ENCODE data around the gene S100P. TPM values are rescaled to one million over a fixed set of nuclear protein-coding genes. Genes with fewer than 3 reads are reported as not detected.

The S100P gene
- total RNA-seq, 4 donors from 2014 or later: not detected

GRCh38 chr4:6727081-6727942 is 33.6 kb downstream of the S100P start:
- H3K9me3 ChIP-seq: no peaks in the 10 kb centered on the region
- H3K4me1 ChIP-seq: peaks cover 0 to 64% (median 21%) of the 10 kb centered on the region in 4 donors
- no peaks in the 10 kb centered on the region for H3K27me3 ChIP-seq
- WGBS, 2 donors: 28 to 48% methylated on average over 22 to 29 of the region's 31 CpGs
- TF ChIP-seq, protein P1, sequence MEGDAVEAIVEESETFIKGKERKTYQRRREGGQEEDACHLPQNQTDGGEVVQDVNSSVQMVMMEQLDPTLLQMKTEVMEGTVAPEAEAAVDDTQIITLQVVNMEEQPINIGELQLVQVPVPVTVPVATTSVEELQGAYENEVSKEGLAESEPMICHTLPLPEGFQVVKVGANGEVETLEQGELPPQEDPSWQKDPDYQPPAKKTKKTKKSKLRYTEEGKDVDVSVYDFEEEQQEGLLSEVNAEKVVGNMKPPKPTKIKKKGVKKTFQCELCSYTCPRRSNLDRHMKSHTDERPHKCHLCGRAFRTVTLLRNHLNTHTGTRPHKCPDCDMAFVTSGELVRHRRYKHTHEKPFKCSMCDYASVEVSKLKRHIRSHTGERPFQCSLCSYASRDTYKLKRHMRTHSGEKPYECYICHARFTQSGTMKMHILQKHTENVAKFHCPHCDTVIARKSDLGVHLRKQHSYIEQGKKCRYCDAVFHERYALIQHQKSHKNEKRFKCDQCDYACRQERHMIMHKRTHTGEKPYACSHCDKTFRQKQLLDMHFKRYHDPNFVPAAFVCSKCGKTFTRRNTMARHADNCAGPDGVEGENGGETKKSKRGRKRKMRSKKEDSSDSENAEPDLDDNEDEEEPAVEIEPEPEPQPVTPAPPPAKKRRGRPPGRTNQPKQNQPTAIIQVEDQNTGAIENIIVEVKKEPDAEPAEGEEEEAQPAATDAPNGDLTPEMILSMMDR (IDR thresholded peaks at IDR 0.05): no peak
- TF ChIP-seq POLR2A (IDR thresholded peaks at IDR 0.05) (peak in 1 of 2 donors; percentile 26), EP300 (IDR thresholded peaks at IDR 0.05) (peak; percentile 66 to 89)
- no peak overlapping the region for H3K4me3 ChIP-seq
- H3K36me3 ChIP-seq: no peaks in the 10 kb centered on the region
- H3K27ac ChIP-seq: peak overlapping the region; percentile 41 to 84 (median 60)
- DNase-seq (ENCODE audit: low spot score in 2 of 2): peak in 1 of 2 donors; percentile 54

DNA sequence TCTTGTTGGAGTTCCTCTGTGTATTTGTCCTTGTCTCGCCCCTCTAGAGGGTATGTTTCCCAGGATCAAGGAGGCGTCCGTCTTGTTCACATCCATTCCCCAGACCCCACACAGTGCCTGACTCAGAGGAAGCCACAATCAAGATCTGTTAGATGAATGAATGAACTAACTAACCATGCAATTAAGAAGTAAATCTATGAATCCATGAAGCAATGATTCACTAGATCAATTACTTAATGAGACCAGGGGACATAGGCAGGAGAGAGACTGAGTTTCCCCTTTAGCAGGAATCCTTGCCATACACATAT is 34.2 kb downstream of the S100P start:
- H3K36me3 ChIP-seq: no peaks in the 10 kb centered on the region
- no peak for DNase-seq (ENCODE audit: low spot score in 2 of 2)
- TF ChIP-seq EP300 (IDR thresholded peaks at IDR 0.05) (no peak), POLR2A (IDR thresholded peaks at IDR 0.05) (no peak)
- TF ChIP-seq, protein P1 (IDR thresholded peaks at IDR 0.05): no peak
- H3K9me3 ChIP-seq: no peaks in the 10 kb centered on the region
- WGBS, 2 donors: 43 to 48% methylated on average over 3 of the region's 3 CpGs
- H3K27me3 ChIP-seq: no peaks in the 10 kb centered on the region
- H3K4me1 ChIP-seq: peaks cover 0 to 70% (median 27%) of the 10 kb centered on the region in 4 donors
- H3K4me3 ChIP-seq: no peak overlapping the region
- H3K27ac ChIP-seq: peak overlapping the region in 2 of 4 donors; percentile 38 to 84

DNA sequence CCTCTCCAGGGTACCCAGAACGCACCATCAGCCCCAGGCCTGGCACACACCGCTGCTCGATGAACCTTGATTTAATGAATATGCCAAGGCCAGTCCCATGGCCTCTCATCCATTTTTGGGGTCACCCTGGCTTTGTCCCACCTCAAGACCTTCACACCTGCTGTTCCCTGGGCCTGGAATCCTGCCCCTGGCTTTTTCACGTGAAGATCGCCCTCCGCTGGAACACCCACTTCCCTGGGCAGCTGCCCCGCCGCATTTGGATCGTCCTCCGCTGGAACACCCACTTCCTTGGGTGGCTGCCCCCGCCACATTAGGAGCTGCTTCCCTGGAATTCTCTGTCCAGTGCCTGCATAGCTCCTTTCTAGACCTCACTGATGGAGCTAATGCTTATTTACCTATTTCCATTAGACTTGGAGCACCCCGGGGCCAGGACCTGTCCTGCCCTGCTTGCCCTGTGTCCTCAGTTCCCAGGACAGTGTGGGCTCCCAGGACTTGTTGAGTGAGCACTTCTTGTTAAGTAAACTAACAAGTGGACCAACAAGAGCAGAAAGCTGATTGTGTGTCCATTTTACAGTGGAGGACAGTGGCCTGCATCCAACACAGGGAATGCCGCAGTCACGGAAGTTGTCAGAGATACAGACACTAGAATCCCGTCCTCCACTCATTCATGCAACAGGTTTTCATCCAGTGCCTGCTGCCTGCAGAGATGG is 34.8 kb downstream of the S100P start:
- 66 to 86% methylated on average over 15 of the region's 15 CpGs for WGBS, 2 donors
- TF ChIP-seq EP300 (IDR thresholded peaks at IDR 0.05) (no peak), POLR2A (IDR thresholded peaks at IDR 0.05) (no peak)
- TF ChIP-seq, protein P1 (IDR thresholded peaks at IDR 0.05): no peak

GRCh38 chr4:6730603-6731317 is 37.1 kb downstream of the S100P start:
- 51 to 61% methylated on average over 20 of the region's 20 CpGs for WGBS, 2 donors
- no peaks in the 10 kb centered on the region for H3K27me3 ChIP-seq

More for the DNA sequence above, 34.8 kb downstream of the S100P start:
- H3K4me1 ChIP-seq: peaks cover 0 to 76% (median 30%) of the 10 kb centered on the region in 4 donors
- H3K9me3 ChIP-seq: no peaks in the 10 kb centered on the region
- no peak overlapping the region for H3K4me3 ChIP-seq
- no peaks in the 10 kb centered on the region for H3K27me3 ChIP-seq
- peak overlapping the region in 2 of 4 donors; percentile 38 to 84 for H3K27ac ChIP-seq
- no peak for DNase-seq (ENCODE audit: low spot score in 2 of 2)
- no peaks in the 10 kb centered on the region for H3K36me3 ChIP-seq

More at GRCh38 chr4:6730603-6731317, 37.1 kb downstream of the S100P start:
- TF ChIP-seq, protein P1 (IDR thresholded peaks at IDR 0.05): no peak
- TF ChIP-seq EP300 (IDR thresholded peaks at IDR 0.05): peak in 1 of 2 donors; percentile 18
- Histone ChIP-seq H3K4me1 (peaks cover 0 to 63% (median 19%) of the 10 kb centered on the region in 4 donors), H3K36me3 (no peaks in the 10 kb centered on the region), H3K4me3 (no peak overlapping the region), H3K9me3 (no peaks in the 10 kb centered on the region), H3K27ac (peak overlapping the region in 3 of 4 donors; percentile 61 to 84 (median 73))
- DNase-seq (ENCODE audit: low spot score in 2 of 2): no peak

Measured in tibial nerve (tissue), 4 donors.